GM12874 (cell line): Measurements from ENCODE around the gene TPBGL.

Experiments used
- CTCF ChIP-seq: IDR thresholded peaks from 2 replicates; pipeline ENCODE4 v1.5.1; 2011; ENCODE audit warnings: low read depth, mild to moderate bottlenecking, control low read depth, low read length, moderate library complexity; ENCODE audit not compliant: insufficient read depth

TPBGL gene, protein sequence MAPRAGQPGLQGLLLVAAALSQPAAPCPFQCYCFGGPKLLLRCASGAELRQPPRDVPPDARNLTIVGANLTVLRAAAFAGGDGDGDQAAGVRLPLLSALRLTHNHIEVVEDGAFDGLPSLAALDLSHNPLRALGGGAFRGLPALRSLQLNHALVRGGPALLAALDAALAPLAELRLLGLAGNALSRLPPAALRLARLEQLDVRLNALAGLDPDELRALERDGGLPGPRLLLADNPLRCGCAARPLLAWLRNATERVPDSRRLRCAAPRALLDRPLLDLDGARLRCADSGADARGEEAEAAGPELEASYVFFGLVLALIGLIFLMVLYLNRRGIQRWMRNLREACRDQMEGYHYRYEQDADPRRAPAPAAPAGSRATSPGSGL

GRCh38 chr11:75240311-75241035 is at the start of gene TPBGL:
TPBGL (plus strand) TSS chr11:75240774; CDS start chr11:75241050, 276 bp downstream.
- no peak for TF ChIP-seq CTCF

- TF ChIP-seq CTCF: no peak
These were observed 49.2 kb upstream of the TPBGL start for GRCh38 chr11:75191330-75191717.

- no peak for TF ChIP-seq CTCF
These were observed 47.3 kb upstream of the TPBGL start for GRCh38 chr11:75193271-75193670.

DNA sequence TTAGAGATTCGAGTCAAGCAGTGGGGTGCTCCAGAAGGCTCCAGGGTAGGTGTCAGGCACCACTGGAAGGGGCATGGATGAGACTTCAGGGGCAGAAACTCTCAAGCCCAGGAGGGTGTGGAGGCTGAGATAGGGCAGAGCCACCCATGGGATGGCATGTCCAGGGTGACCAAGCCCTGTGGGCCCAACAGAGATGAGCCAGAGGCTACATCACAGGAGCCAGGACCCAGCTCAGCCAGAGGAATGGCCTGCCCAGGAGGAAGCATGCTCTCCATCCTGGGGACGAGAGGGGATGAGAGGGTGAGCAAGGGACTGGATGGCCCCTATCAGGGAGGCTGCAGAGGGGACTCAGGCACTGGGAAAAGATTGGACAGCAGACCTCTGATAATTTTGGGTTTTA is 46.9 kb upstream of the TPBGL start:
- TF ChIP-seq CTCF: no peak

GRCh38 chr11:75194147-75194546 is 46.4 kb upstream of the TPBGL start:
- no peak for TF ChIP-seq CTCF

GRCh38 chr11:75195167-75195962 is 45.2 kb upstream of the TPBGL start:
- TF ChIP-seq CTCF: no peak

DNA sequence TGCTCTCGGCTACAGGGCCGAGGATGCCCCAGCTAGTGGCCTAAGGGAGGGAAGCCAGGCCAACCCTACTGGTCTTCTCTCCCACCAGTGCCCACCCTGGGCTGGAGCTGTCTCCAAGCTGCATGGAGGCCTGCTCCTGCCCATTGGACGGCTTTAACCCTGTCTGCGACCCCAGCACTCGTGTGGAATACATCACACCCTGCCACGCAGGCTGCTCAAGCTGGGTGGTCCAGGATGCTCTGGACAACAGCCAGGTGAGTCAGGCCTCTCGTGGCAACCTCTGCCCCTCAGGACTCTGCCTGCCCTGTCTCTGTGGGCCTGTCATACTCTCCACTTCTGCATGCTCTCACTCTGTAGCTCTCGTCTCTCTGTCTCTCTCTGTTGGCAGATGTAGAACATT is 44.1 kb upstream of the TPBGL start:
- no peak for TF ChIP-seq CTCF
